NCI-H2196 treated with DMSO at 0.1 percent for 48 hours (cell line): ENCODE measurements around the gene ULK4.
"Not testable (repeated sequence)": the region's sequence is repeated elsewhere in the genome, so short reads cannot be mapped to it uniquely, and the experiment has no call there.

Experiments
- DNase-seq: peaks from one replicate; lab custom pipeline; 2025; ENCODE audit not compliant: unreplicated experiment; lab: John Stamatoyannopoulos, UW

ULK4 gene

GRCh38 chr3:41874022-41874421 is 87.9 kb downstream of the ULK4 start:
- DNase-seq, result no peak

GRCh38 chr3:41872157-41872556 is 89.7 kb downstream of the ULK4 start:
- DNase-seq, result no peak

- no peak for DNase-seq
Measured at GRCh38 chr3:41867533-41867932, 94.4 kb downstream of the ULK4 start.

- no peak for DNase-seq
Measured at GRCh38 chr3:41866298-41866697, 95.6 kb downstream of the ULK4 start.

GRCh38 chr3:41863024-41863423 is 98.9 kb downstream of the ULK4 start:
- DNase-seq, result no peak

- not testable (repeated sequence) for DNase-seq
Measured at GRCh38 chr3:41860489-41860888, 101.4 kb downstream of the ULK4 start.

GRCh38 chr3:41854956-41855355 is 106.9 kb downstream of the ULK4 start:
- no peak for DNase-seq

- DNase-seq, result no peak
Measured at GRCh38 chr3:41853540-41854196, 108.2 kb downstream of the ULK4 start.

GRCh38 chr3:41848753-41849574 is 112.9 kb downstream of the ULK4 start:
- no peak for DNase-seq

- no peak for DNase-seq
Measured at GRCh38 chr3:41847679-41848078, 114.2 kb downstream of the ULK4 start.

GRCh38 chr3:41846850-41847249 is 115.1 kb downstream of the ULK4 start:
- DNase-seq, result no peak

- no peak for DNase-seq
Measured at GRCh38 chr3:41845826-41846225, 116.1 kb downstream of the ULK4 start.

GRCh38 chr3:41844256-41844655 is 117.6 kb downstream of the ULK4 start:
- DNase-seq, result not testable (repeated sequence)

- DNase-seq, result not testable (repeated sequence)
Measured at GRCh38 chr3:41840936-41841668, 120.8 kb downstream of the ULK4 start.

GRCh38 chr3:41836360-41837134 is 125.4 kb downstream of the ULK4 start:
- no peak for DNase-seq

GRCh38 chr3:41833628-41834027 is 128.3 kb downstream of the ULK4 start:
- no peak for DNase-seq

- no peak for DNase-seq
Measured at GRCh38 chr3:41819236-41819635, 142.7 kb downstream of the ULK4 start.

GRCh38 chr3:41808618-41809017 is 153.3 kb downstream of the ULK4 start:
- no peak for DNase-seq

- DNase-seq, result no peak
Measured at GRCh38 chr3:41808152-41808551, 153.8 kb downstream of the ULK4 start.

- no peak for DNase-seq
Measured at GRCh38 chr3:41794748-41795589, 166.9 kb downstream of the ULK4 start.
